SHP77 treated with DMSO at 0.1 percent for 48 hours (cell line): Measurements from ENCODE around the gene RSRC2.
"Not testable (repeated sequence)": the region's sequence is repeated elsewhere in the genome, so short reads cannot be mapped to it uniquely, and the experiment has no call there.

Experiments
- DNase-seq: peaks from one replicate; lab custom pipeline; 2025; lab: John Stamatoyannopoulos, UW

Gene RSRC2, protein sequence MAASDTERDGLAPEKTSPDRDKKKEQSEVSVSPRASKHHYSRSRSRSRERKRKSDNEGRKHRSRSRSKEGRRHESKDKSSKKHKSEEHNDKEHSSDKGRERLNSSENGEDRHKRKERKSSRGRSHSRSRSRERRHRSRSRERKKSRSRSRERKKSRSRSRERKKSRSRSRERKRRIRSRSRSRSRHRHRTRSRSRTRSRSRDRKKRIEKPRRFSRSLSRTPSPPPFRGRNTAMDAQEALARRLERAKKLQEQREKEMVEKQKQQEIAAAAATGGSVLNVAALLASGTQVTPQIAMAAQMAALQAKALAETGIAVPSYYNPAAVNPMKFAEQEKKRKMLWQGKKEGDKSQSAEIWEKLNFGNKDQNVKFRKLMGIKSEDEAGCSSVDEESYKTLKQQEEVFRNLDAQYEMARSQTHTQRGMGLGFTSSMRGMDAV

DNA sequence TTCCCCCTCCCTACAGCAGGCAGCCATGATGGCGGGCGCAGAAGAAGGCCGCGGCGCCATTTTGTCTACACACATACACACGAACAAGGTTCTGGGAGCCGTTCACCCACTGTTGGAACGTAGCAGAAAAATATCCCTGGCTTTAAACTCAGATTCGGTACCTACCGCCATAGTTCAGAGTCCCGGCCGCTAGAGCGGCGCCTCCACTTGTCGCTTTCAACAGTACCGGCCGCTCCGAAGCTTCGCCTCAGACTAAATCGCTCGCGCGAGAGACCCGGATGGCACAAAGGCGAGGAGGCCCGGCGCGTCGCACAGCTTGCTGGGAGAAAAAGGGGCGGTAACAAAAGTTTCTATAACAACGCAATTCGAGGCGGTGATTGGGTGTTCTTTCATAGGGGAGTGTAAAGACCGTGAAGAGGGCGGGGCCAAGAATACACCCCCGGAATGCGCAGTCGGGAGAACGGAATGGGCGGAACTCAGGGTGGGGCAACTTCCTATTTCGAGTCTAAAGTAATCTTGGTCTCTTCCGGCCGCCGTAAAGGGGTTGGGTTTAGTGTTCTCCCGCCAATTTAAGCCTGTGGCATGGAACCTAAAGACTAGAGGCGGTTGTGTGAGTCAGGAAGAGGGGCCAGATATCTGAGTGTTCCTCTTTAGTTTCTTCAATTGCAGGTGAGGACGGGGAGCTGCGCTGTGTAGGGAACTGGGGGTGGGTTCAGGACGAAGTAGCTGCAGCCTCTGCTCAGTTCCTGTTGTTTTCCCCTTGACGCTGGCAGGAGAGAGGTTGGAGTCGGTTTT is at the start of gene RSRC2, which contains the start of gene KNTC1:
Gene RSRC2, minus strand, starts transcription at position 254 of the 795 bp plus-strand sequence. Its CDS starts 83 bp downstream, at position 171.
Gene KNTC1, plus strand, starts transcription at position 567 of the 795 bp plus-strand sequence. CDS start 2,815 bp downstream, outside the sequence.
- DNase-seq = peak; percentile 100

GRCh38 chr12:122571821-122572220 is 45.1 kb upstream of the RSRC2 start:
- DNase-seq = no peak

DNA sequence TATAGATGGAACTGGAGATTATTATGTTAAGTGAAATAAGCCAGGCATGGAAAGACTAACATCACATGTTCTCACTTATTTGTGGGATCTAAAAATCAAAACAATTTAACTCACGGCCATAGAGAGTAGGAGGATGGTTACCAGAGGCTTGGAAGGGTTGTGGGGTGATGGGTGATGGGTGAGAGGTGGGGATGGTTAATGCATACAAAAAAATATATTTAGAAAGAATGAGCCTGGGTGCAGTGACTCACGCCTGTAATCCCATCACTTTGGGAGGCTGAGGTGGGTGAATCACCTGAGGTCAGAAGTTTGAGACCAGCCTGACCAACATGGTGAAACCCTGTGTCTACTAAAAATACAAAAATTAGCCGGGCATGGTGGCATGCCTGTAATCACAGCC is 43.3 kb upstream of the RSRC2 start:
- not testable (repeated sequence) for DNase-seq

DNA sequence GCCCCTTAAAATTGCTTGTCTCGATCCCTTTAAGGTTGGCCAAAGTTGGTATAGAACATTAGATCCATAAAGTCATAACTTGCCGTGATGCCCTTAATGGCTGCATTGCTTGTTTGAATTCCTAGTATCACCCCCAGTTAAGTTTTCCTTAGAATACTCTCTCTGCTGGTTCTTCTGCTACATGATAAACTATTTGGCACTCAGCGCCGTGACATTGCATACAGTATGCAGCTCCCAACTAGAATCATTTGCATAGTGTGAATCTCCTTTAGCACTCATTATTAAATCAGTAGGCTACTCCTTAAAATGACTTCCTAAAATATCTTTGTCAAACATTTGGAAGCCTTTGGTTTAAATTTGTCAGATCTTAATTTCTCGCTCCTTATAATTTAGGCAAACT is 42.6 kb upstream of the RSRC2 start:
- DNase-seq = no peak

GRCh38 chr12:122566816-122567215 is 40.1 kb upstream of the RSRC2 start:
- not testable (repeated sequence) for DNase-seq

DNA sequence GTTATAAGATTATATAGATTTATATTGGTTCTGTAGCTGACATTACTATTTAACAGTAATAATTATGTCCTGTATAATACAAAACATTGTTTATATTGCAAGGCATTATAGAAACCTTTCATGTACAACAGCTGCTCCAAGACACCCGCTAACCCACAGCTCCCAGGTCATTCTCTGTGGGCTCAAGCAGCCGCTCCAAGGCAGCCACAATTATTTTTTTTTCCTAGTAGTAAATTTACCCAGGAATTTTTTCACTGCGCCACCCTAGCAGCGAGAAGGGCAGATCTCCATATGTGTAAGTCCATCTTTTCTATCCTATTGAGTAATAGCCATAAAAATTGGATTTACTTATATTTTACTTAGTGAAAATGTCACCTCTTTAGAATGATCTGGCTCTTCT is 36.6 kb upstream of the RSRC2 start:
- DNase-seq = no peak

DNA sequence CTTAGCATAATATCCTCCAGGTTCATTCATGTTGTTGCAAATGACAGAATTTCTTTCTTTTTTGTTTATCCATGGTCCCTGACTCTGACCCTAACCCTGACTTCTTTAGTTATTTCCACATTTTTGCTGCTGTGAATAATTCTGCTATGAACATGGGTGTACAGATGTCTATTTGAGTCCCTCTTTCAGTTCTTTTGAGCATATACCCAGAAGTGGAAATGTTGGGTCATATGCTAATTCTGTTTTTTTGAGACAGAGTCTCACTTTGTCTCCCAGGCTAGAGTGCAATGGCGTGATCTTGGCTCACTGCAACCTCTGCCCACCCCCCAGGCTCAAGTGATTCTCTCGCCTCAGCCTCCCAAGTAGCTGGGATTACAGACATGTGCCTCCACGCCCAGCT is 33.4 kb upstream of the RSRC2 start:
- DNase-seq = no peak

DNA sequence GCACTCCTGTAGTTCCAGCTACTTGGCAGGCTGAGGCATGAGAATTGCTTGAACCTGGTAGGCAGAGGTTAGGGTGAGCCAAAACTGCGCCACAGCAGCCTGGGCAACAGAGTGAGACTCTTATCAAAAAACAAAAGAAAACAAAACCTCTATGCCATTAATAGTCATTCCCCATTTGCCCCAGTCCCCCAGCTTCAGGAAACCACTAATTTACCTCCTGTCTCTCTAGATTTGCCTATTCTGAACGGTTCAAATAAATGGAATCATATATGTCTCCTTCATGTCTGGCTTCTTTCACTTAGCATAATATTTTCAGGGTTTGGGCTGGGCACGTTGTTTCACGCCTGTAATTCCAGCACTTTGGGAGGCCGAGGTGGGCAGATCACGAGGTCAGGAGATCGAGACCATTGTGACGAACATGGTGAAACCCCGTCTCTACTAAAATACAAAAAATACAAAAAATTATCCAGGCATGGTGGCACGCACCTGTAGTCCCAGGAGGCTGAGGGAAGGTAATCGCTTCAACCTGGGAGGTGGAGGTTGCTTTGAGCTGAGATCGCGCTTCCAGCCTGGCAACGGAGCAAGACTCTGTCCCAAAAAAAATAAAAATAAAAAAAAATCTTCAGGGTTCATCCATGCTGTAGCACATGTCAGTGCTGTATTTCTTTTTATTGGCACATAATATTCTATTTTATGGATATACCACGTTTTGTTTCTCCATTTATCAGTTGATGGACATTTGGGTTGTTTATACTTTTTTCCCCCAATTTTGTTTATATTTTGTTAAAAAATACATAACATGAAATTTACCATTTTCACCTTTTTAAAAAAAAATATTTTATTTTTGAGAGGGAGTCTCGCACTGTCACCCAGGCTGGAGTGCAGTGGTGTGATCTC is 32.3 kb upstream of the RSRC2 start:
- DNase-seq = no peak

DNA sequence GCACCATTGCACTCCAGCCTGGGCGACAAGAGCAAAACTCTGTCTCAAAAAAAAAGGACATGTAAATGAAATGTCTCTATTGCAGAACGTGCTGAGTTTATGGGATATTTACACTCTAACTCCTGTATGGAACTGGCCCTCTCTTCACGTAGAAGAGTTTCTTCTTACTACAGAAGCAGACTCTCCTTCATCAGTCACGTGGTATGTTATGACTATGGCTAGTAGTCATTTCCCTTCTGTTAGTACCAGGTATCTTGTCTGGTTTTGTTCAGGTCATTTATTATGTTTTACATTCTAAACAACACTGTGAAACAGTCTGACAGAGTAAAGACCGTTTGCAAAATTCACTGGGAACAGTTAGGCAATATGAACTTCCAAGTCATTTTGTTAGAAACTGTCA is 20.6 kb upstream of the RSRC2 start:
- no peak for DNase-seq

DNA sequence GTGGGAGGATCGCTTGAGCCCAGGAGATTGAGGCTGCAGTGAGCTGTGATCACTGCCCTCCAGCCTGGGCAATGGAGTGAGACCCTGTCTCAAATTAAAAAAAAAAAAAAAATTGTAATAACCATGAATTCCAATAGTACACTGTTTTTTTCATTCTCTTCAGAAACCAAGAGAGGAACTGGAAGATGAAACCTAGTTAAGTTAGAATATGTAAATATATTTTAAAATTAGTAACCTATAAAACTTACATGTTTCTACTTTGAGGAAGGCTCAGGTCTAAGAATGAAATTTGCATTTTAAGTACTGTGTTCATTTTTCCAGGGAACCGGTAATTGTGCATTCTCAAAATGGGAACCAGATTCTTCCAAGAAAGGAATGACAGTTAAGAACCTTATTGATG is 19.1 kb upstream of the RSRC2 start:
- DNase-seq = no peak

- DNase-seq = no peak
Observed at GRCh38 chr12:122544537-122544936, 17.8 kb upstream of the RSRC2 start.

- DNase-seq = no peak
Observed at GRCh38 chr12:122538496-122538895, 11.8 kb upstream of the RSRC2 start.

DNA sequence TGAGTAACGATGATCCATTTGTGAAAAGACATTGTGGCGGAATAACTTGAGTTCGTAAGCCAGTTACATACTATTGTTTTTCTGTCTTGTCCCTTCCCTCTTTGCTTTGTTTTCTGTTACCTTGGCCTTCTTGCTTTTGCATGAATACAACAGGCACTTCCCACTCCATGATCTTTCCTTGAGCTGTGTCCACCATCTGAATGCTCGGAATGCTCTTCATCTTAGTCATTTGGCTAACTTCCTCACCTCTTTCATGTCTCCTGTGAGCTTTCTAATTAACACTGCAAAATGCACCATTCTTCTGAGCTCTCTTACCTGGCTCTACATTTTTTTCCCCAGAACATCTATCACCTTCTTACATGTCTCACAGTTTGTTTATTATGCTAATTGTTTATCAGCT is 10.3 kb upstream of the RSRC2 start:
- DNase-seq = no peak

DNA sequence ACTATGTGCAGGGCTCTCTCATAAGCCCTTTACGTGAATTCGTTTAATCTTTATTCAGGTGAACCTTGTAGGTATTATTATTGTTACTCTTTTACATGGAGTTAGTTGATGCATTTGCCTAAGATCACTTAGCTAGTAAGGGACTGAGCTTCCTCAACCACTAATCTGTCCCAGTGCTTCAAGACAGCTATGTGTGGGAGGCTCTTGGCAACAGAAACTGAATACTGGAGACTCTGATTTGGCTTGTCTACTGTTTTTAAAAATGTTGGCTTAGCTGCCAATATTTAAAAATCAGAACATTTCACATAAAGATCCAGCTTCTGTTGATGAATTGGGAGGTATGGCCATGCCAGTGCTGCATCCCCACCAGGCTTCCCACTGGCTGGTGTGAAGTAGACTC is 7.1 kb upstream of the RSRC2 start:
- DNase-seq = no peak

DNA sequence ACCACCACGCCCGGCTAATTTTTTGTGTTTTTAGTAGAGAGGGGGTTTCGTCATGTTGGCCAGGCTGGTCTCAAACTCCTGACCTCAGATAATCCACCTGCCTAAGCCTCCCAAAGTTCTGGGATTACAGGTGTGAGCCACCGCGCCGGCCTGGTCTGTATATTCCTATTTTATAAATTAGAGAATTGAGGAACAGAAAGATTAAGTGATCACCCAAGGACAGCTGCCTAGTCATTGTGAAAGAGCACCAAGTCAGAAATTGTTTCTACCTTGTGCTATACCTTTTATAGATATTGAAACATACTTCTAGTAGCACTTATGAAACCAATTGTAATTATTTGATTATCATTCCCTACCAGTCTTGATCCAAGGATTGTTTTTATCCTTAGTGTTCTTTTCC is 2.3 kb upstream of the RSRC2 start:
- no peak for DNase-seq

DNA sequence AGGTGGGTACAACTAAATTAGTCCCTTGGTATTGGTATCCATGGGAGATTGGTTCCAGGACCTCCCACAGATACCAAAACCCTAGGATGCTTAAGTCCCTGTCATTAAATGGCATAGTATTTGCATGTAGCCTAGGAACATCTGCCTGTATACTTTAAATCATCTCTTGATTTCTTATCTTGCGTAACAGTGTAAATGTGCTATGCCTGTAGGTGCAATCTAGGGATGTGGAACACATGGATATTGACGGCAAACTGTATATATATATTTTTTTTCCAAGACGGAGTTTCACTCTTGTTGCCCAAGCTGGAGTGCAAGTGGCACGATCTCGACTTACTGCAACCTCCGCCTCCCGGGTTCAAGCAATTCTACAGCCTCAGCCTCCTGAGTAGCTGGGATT is 1.8 kb upstream of the RSRC2 start:
- no peak for DNase-seq

- DNase-seq = peak; percentile 79
Observed at GRCh38 chr12:122527478-122527944, 775 bp upstream of the RSRC2 start.

DNA sequence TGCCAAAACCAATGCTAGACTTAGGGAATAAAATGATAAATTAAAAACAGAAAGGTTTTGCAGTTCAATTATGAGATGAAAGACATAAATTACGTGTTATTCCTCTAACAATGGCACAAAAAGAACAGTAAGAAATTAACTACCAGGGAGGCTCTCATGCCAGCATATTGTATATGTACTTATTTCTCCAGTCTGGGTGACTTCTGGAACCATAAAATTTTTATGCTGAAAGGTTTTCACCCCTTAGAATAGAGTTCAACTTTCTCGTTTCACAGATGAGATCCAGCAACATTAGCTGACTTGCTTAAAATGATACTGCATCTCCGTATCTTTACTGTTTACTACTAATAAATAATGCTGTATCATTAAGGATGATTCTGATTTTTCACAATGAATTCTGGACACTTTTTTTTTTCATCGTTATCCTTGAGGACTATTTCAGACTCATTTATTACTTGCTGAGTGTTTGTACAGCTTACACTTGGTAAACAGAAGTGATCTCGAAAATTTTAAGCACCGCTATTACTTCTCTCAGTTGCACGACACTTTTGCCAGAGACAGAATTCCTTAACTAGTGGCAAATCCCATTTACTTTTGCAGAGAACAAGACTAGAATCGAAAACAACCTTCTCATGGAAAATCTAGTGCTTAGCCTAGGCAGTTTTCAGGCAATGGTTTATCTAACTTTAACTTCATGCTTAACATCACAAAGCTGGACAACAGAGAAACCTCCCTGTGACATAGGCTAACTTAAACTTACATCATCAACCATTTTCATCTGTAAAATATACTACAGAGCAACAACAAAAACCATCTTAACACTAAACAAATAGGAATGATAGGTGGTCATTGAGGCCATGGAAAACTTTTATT is 2.7 kb downstream of the RSRC2 start:
- DNase-seq = no peak

DNA sequence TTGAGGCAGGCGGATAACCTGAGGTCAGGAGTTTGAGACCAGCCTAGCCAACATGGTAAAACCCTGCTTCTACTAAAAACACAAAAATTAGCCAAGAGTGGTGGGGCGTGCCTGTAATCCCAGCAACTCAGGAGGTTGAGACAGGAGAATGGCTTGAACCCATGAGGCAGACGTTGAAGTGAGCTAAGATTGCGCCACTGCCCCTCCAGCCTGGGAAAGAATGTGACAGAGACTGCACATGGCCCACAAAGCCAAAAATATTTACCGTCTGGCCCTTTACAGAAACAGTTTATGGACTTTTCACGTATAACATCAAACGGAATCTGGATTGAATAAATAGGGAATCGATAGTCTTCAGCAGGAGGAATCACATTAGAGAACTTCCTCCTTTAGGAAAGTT is 3.5 kb downstream of the RSRC2 start:
- no peak for DNase-seq

DNA sequence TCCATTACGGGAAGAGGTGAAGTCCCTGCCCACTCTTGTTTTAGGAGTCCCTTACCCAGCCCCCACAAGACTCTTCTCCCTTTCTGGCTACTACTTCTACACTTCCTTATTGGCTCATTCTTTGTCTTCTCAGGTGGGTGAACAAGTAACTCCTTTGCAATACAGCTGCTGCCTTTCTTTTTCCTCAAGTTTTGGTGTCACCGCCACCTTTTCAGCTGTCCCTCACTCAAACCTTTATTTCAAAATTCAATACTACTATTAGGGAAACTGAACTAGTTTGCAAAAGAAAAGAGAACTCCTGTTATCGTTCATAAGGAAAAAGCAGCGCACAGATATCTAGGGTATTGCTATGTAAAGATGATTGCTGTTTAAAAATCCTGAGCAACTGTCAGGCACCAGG is 6.1 kb downstream of the RSRC2 start:
- DNase-seq = no peak

DNA sequence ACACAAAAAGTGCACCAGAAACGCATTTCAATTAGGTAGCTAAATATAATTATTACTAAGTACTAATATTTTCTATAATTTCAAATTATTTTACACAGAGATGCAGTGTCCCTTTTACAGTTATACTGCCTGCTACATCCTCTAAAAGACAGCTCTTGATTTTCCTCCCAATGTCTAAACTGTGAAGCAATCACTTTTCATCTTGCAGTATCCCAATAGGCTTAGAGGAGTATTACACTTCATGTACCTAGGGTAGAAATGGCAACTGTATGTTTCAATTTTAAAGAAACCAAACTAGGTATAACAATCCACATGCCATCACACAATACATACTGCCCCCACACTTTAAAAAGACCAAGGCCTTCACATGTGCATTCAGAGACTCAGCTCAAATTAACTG is 7.3 kb downstream of the RSRC2 start:
- DNase-seq = no peak
